A549 treated with RU486 at 1 μM for 4 hours (cell line): ENCODE measurements around the gene SNRPN. TPM values are rescaled to one million over a fixed set of nuclear protein-coding genes. Genes with fewer than 3 reads are reported as not detected.

Experiments used
- total RNA-seq: library from RNA; stranded (reverse); fragments of 200-300 nt; extraction: Qiagen RNA extraction; gene quantifications from 5 replicates; pipeline ENCODE4 v1.2.3, GENCODE V29; 2022; ENCODE audit warnings: low read depth

The SNRPN gene
- total RNA-seq: 97.3 to 106 TPM (median 101 TPM) in 5 replicates

GRCh38 chr15:24954783-24955530 lies at the start of gene SNRPN, which contains the start of gene SNURF:
Gene SNRPN, plus strand, starts transcription at chr15:24954987. Its CDS starts 19,467 bp downstream, at chr15:24974454.
Gene SNURF, plus strand, starts transcription at chr15:24954987. Its CDS starts 62 bp downstream, at chr15:24955049.

Other genes starting within 250 kb of the SNRPN start
- 6.4 to 13.6 TPM (median 10.8 TPM) in 5 replicates for gene SNURF, start within 50 bp of the SNRPN start, total RNA-seq